HG02885 (cell line): ENCODE results near the gene CEP126.

ENCODE experiments used
- ATAC-seq: cut with Tn5 transposase; IDR thresholded peaks from one replicate; pipeline ENCODE4 v1.9.1; 2021; ENCODE audit warnings: mild to moderate bottlenecking; ENCODE audit not compliant: unreplicated experiment, poor library complexity

The CEP126 gene

GRCh38 chr11:101914738-101915426, at the start of gene CEP126:
Gene CEP126, plus strand, starts transcription at chr11:101915010. Its CDS starts 275 bp downstream, at chr11:101915285.
- ATAC-seq, result peak; percentile 100

- ATAC-seq, result no peak
These were observed 48.0 kb upstream of the CEP126 start for GRCh38 chr11:101866619-101867491.

- no peak for ATAC-seq
These were observed 46.9 kb upstream of the CEP126 start for GRCh38 chr11:101867951-101868350.

- no peak for ATAC-seq
These were observed 44.3 kb upstream of the CEP126 start for GRCh38 chr11:101870510-101870909.

- ATAC-seq, result no peak
These were observed 42.5 kb upstream of the CEP126 start for GRCh38 chr11:101872171-101872882.

- ATAC-seq, result peak; percentile 51
These were observed 34.6 kb upstream of the CEP126 start for GRCh38 chr11:101880222-101880621.

- no peak for ATAC-seq
These were observed 33.2 kb upstream of the CEP126 start for GRCh38 chr11:101881586-101881985.

- no peak for ATAC-seq
These were observed 29.2 kb upstream of the CEP126 start for GRCh38 chr11:101885631-101886030.

GRCh38 chr11:101889767-101890166, 25.0 kb upstream of the CEP126 start:
- ATAC-seq, result no peak

GRCh38 chr11:101894505-101894904, 20.3 kb upstream of the CEP126 start:
- no peak for ATAC-seq

GRCh38 chr11:101907815-101908214, 7.0 kb upstream of the CEP126 start:
- no peak for ATAC-seq

- no peak for ATAC-seq
These were observed 5.7 kb upstream of the CEP126 start for GRCh38 chr11:101909087-101909486.

GRCh38 chr11:101912823-101913284, 2.0 kb upstream of the CEP126 start:
- no peak for ATAC-seq

- ATAC-seq, result no peak
These were observed 1.2 kb upstream of the CEP126 start for GRCh38 chr11:101913656-101914055.

- ATAC-seq, result no peak
These were observed 471 bp upstream of the CEP126 start for GRCh38 chr11:101914341-101914737.

GRCh38 chr11:101915791-101916291, 1.0 kb downstream of the CEP126 start:
- ATAC-seq, result peak; percentile 39

- ATAC-seq, result no peak
These were observed 1.6 kb downstream of the CEP126 start, which contains the start of gene ANGPTL5 for GRCh38 chr11:101916422-101916821. Gene ANGPTL5, minus strand, starts transcription at chr11:101916522. Its CDS starts 8,613 bp downstream, at chr11:101907909.

GRCh38 chr11:101917226-101917625, 2.4 kb downstream of the CEP126 start:
- ATAC-seq, result no peak

- no peak for ATAC-seq
These were observed 6.2 kb downstream of the CEP126 start for GRCh38 chr11:101920992-101921391.

- no peak for ATAC-seq
These were observed 8.7 kb downstream of the CEP126 start for GRCh38 chr11:101923554-101923953.
